Measurements from ENCODE around the gene ZNF37A.
"Not testable (repeated sequence)": the region's sequence is repeated elsewhere in the genome, so short reads cannot be mapped to it uniquely, and the experiment has no call there.

ZNF37A gene

GRCh38 chr10:38147686-38148085, 53.5 kb downstream of the ZNF37A start:
- no peak for DNase-seq (ENCODE audit: low read depth in 3 of 3)

- DNase-seq (ENCODE audit: low read depth in 3 of 3): not testable (repeated sequence)
Observed at GRCh38 chr10:38150891-38151463, 56.8 kb downstream of the ZNF37A start.

GRCh38 chr10:38156416-38157269, 62.5 kb downstream of the ZNF37A start:
- no peak for DNase-seq (ENCODE audit: low read depth in 3 of 3)

- no peak for DNase-seq (ENCODE audit: low read depth in 3 of 3)
Observed at GRCh38 chr10:38157270-38157685, 63.1 kb downstream of the ZNF37A start.

- no peak for DNase-seq (ENCODE audit: low read depth in 3 of 3)
Observed at GRCh38 chr10:38159004-38159403, 64.9 kb downstream of the ZNF37A start.

GRCh38 chr10:38163617-38164016, 69.5 kb downstream of the ZNF37A start:
- DNase-seq (ENCODE audit: low read depth in 3 of 3): no peak

- DNase-seq (ENCODE audit: low read depth in 3 of 3): no peak
Observed at GRCh38 chr10:38174336-38174735, 80.2 kb downstream of the ZNF37A start.

GRCh38 chr10:38184477-38184876, 90.3 kb downstream of the ZNF37A start:
- DNase-seq (ENCODE audit: low read depth in 3 of 3): no peak

All from stimulated activated CD4-positive, alpha-beta T cell treated with anti-CD3 and anti-CD28 coated beads, TNF-alpha, amount 100 ng/mL, for 48 hours (primary cell).